GM21737 (cell line): Measurements from ENCODE around the gene FAM76A.
"Not testable (repeated sequence)": the region's sequence is repeated elsewhere in the genome, so short reads cannot be mapped to it uniquely, and the experiment has no call there.

Experiments
- ATAC-seq: cut with Tn5 transposase; IDR thresholded peaks from one replicate; pipeline ENCODE4 v1.9.1; 2021; ENCODE audit warnings: mild to moderate bottlenecking, moderate library complexity; ENCODE audit not compliant: unreplicated experiment

FAM76A gene

DNA sequence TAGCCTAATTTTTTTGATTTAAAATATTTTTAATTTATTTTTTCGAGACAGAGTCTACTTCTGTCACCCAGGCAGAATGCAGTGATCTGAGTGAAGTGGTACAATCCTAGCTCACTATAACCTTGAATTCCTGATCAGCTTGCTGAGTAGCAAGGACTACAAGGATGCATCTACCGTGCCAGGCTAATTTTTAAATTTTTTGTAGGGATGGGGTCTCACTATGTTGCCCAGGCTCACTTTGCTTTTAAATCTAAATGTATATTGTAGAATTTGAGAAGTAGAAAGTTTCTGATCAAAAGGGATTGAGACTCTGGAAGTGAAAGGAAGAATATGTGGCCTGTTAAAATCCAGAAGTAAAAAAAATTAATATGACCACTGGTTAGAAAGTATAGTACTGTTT lies 48.9 kb downstream of the FAM76A start:
- no peak for ATAC-seq

DNA sequence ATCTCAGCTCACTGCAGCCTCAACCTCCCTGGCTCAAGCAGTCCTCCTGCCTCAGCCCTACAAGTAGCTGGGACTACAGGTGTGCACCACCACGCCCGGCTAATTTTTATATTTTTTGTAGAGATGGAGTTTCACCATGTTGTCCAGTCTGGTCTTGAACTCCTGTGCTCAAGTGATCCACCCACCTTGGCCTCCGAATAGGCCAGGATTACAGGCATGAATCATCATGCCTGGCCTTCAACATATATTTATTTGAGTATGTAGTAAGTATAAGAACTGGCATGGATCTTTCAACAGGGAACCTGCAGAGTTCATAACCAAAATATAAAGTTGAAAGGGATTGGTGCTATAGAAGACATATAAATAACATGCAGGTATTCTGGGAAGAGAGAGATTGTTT lies 49.6 kb downstream of the FAM76A start:
- ATAC-seq: not testable (repeated sequence)

DNA sequence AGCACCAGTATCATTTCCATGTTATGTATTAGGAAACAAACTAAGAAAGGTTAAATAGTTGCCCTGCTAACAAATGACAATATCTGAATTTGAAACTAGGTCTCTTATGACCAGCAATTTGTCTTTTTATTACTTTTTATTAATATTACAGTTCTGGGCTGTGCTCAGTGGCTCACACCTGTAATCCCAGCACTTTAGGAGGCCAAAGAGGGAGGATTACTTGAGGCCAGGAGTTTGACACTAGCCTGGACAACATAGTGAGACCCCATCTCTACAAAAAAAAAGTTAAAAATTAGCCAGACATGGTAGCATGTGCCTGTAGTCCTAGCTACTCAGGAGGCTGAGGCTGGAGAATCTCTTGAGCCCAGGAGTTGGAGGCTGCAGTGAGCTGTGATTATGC lies 50.5 kb downstream of the FAM76A start:
- not testable (repeated sequence) for ATAC-seq

DNA sequence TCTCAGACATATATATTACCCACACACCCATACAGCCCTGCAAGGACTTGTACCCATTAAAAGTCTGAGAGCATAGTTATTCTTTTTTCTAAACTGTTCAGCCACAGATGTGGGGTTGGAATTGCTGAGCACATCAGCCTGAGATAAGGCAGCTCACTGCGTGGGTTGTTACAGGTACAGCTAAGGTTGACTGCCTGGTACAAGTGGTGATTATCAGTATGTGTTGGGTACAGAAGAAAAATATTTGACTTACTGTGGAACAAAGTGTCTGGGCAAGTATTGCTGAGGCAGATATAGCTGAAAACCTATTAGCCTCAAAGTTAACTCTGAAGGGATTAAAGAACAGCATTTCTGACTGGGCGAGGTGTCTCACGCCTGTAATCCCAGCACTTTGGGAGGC lies 52.3 kb downstream of the FAM76A start:
- ATAC-seq: no peak

- ATAC-seq: no peak
Measured at GRCh38 chr1:27779122-27779521, 53.4 kb downstream of the FAM76A start.

- ATAC-seq: no peak
Measured at GRCh38 chr1:27782950-27783349, 57.2 kb downstream of the FAM76A start.

DNA sequence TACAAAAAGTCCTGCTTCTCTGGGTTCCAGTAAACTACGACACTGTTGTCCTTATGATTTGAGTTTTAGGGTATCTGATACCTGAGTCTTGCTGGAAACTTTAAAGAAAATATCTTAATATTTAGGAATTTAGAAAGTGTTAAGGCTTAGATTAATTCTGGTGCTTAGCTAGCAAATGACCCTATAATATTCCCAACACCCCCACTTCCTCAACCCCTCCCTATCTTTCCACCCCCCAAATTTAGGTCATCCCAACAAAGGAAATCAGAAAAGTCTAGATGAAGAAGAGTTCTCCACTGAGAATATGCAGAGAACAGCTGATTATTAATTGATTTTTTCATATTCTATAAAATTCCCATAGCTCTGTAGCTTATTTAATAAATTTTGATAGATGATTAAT lies 58.9 kb downstream of the FAM76A start:
- no peak for ATAC-seq

- no peak for ATAC-seq
Measured at GRCh38 chr1:27785781-27786455, 60.2 kb downstream of the FAM76A start.

DNA sequence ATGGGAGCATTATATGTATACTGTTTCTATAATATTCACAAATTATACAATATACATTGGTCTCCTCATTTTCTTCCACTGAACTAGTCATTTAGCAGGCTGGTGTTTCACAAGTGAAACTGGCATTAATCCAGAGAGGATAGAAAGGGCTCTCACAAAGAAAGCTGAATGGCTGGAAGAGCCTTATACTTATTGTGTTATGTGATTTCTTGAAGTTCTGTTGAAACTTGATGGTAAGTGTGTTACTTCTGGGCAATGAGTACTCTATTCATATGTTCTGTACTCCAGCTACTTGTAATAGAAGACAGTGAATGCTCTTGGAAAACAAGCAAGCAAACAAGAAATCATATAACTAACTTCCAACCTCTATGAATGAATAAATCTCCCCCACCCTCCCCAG lies 62.1 kb downstream of the FAM76A start:
- no peak for ATAC-seq

- no peak for ATAC-seq
Measured at GRCh38 chr1:27789540-27790041, 63.8 kb downstream of the FAM76A start.

GRCh38 chr1:27790270-27790669 lies 64.5 kb downstream of the FAM76A start:
- not testable (repeated sequence) for ATAC-seq

- no peak for ATAC-seq
Measured at GRCh38 chr1:27795601-27796000, 69.8 kb downstream of the FAM76A start.

- ATAC-seq: no peak
Measured at GRCh38 chr1:27804791-27805190, 79.0 kb downstream of the FAM76A start.

DNA sequence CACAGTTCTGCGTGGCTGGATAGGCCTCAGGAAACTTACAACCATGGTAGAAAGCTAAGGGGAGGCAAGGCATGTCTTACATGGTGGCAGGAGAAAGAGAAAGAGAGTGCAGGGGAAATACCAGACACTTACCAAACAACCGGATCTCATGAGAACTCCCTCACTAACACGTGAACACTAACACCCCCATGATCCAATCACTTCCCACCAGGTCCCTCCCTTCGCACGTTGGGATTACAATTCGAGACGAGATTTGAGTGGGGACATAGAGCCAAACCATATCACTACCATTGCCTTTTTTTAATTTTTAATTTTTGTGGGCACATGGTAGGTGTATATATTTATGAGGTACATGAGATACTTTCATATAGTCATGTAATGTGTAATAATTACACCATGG lies 81.0 kb downstream of the FAM76A start:
- ATAC-seq: no peak

DNA sequence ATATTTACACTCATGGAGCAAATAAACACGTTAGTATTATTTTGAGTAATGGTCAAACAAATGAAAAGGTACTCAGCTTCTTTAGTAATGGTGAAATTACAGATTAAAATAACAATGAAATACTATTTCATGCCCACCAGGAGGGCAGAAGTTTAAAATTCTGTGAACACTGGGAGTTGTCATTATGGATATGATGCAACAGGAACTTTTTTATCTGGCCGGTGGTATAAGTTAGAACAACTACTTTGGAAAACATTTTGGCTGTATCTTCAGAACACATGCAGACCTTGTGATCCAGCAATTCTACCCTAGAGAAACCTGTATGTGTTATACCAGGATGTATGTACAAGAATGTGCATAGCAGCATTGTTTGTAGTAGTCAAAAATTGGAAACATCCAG lies 81.6 kb downstream of the FAM76A start:
- ATAC-seq: no peak

- not testable (repeated sequence) for ATAC-seq
Measured at GRCh38 chr1:27808131-27808530, 82.4 kb downstream of the FAM76A start.

GRCh38 chr1:27809883-27810282 lies 84.1 kb downstream of the FAM76A start:
- no peak for ATAC-seq

DNA sequence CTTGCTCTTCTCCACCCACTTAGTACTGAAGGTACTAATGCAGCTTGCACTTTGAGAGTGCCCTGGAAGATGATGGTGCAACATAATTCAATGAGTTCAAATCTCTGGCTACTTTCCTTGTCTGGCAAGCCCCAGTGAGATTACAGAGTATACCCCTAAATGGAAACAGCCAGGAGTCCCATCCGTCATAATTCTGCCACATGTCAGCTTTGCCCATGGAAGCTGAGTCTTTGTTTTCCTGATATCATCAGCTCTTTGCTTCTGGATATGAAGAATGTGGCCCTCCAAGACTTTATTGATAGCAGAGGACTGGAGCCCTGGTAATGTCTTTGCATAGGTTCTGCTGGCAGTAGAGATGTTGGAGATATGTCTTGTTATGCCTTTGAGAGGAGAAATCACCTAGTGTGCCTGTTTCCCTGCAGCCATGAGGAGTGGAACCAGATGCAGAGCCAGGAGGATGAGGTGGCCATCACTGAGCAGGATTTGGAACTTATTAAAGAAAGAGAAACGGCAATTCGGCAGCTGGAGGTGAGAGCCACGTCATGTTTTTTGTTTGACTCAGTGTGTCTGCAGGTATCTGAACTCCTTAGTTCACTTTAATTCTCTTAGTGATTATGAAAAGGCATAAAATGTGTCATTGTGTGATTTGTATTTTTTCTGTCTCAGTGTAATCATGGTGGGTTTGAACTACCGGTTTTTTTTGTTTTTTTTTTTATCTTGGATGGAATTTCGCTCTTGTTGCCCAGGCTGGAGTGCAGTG lies 86.2 kb downstream of the FAM76A start:
- ATAC-seq: no peak
